ENCODE results near the gene RAB28.

GRCh38 chr4:13364172-13364571, 120.0 kb downstream of the RAB28 start:
- TF ChIP-seq, protein P1, sequence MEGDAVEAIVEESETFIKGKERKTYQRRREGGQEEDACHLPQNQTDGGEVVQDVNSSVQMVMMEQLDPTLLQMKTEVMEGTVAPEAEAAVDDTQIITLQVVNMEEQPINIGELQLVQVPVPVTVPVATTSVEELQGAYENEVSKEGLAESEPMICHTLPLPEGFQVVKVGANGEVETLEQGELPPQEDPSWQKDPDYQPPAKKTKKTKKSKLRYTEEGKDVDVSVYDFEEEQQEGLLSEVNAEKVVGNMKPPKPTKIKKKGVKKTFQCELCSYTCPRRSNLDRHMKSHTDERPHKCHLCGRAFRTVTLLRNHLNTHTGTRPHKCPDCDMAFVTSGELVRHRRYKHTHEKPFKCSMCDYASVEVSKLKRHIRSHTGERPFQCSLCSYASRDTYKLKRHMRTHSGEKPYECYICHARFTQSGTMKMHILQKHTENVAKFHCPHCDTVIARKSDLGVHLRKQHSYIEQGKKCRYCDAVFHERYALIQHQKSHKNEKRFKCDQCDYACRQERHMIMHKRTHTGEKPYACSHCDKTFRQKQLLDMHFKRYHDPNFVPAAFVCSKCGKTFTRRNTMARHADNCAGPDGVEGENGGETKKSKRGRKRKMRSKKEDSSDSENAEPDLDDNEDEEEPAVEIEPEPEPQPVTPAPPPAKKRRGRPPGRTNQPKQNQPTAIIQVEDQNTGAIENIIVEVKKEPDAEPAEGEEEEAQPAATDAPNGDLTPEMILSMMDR (IDR thresholded peaks at IDR 0.05 in 4 of 5, conservative IDR thresholded peaks at IDR 0.05 in 1 of 5) = no peak
- TF ChIP-seq POLR2A (IDR thresholded peaks at IDR 0.05) = no peak

Data from gastrocnemius medialis (tissue), 4 donors.